ENCODE measurements around the gene HPSE. TPM values are rescaled to one million over a fixed set of nuclear protein-coding genes. Genes with fewer than 3 reads are reported as not detected.

The HPSE gene
- polyA plus RNA-seq, 3 donors, result 21.2 to 65.8 (median 31.2) TPM

- Mint-ChIP-seq H3K4me1 (peaks cover 23% of the 10 kb centered on the region), H3K27ac (peak overlapping the region in 1 of 7 donors; percentile 70), H3K27me3 (ENCODE audit: low read depth in 3 of 3) (no peaks in the 10 kb centered on the region), H3K9me3 (no peaks in the 10 kb centered on the region), H3K4me3 (no peak overlapping the region), H3K36me3 (peaks cover 54 to 82% of the 10 kb centered on the region in 2 donors)
- H3K27me3 ChIP-seq (ENCODE audit: control insufficient read depth in 2 of 2, insufficient read depth in 2 of 2, low read length in 2 of 2), result no peaks in the 10 kb centered on the region
- no peak for TF ChIP-seq CTCF (IDR thresholded peaks at IDR 0.05)
- 60% methylated on average over 1 of the region's 1 CpG for whole genome bisulfite sequencing (ENCODE audit: insufficient coverage)
- no peak overlapping the region for H3K4me2 ChIP-seq (replicated peaks; ENCODE audit: extremely low read depth, low read length, poor library complexity, severe bottlenecking)
- intact Hi-C loops (cut with micrococcal nuclease), result loop anchor here in 1 of 2 donors (5.0 kb wide), 1 partner anchor 156 kb away; no protein-coding TSS in a partner anchor
- no peaks in the 10 kb centered on the region for H3K9me3 ChIP-seq (replicated peaks in 1 of 2; ENCODE audit: control insufficient read depth in 1 of 2, insufficient read depth in 1 of 2, low read length in 2 of 2)
- no peak overlapping the region for H3K4me3 ChIP-seq (replicated peaks in 1 of 3; ENCODE audit: low read depth in 2 of 3, low read length in 3 of 3)
- no peaks in the 10 kb centered on the region for H3K79me2 ChIP-seq (ENCODE audit: insufficient read depth, low read length)
- peaks cover 14 to 19% of the 10 kb centered on the region in 2 donors for H3K4me1 ChIP-seq (ENCODE audit: control insufficient read depth in 1 of 2, insufficient read depth in 2 of 2, low read length in 2 of 2)
- no peak overlapping the region for H3K9ac ChIP-seq (ENCODE audit: insufficient read depth, low read length, poor library complexity, severe bottlenecking)
- peaks cover 49 to 73% of the 10 kb centered on the region in 2 donors for H3K36me3 ChIP-seq (replicated peaks in 1 of 2; ENCODE audit: control insufficient read depth in 1 of 2, insufficient read depth in 2 of 2, low read length in 2 of 2)
- no peak overlapping the region for H2AFZ ChIP-seq (ENCODE audit: insufficient read depth, low read depth, low read length, poor library complexity, severe bottlenecking)
- H4K20me1 ChIP-seq (ENCODE audit: insufficient read depth, low read length), result no peaks in the 10 kb centered on the region
- H3K27ac ChIP-seq (ENCODE audit: low read depth in 1 of 2, low read length in 2 of 2), result no peak overlapping the region
- DNase-seq, result no peak
Observed at GRCh38 chr4:83263106-83263505, 71.5 kb downstream of the HPSE start.

DNA sequence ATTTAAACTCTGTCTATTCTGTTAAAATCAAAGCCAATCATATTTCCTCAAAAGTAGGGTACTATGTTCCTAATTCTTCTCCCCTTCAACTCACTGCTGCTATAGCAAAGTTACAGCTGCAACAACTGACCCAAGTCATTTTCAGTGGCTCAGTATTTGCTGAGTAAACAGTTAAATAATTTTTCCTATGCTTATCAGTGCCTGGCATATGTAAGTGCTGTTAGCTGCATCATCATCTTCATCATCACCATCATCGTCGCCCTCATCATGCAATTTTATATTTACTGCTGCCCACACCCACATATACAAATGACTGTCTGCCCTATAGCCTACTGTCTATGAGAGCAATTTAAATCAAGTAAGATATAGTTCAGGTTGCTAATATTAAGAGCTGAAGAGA, 72.0 kb downstream of the HPSE start:
- intact Hi-C loops (cut with micrococcal nuclease), result loop anchor here in 1 of 2 donors (5.0 kb wide), 1 partner anchor 155 kb away; no protein-coding TSS in a partner anchor
- Histone ChIP-seq H3K4me1 (ENCODE audit: control insufficient read depth in 1 of 2, insufficient read depth in 2 of 2, low read length in 2 of 2) (peaks cover 14 to 16% of the 10 kb centered on the region in 2 donors), H3K4me3 (replicated peaks in 1 of 3; ENCODE audit: low read depth in 2 of 3, low read length in 3 of 3) (no peak overlapping the region), H3K4me2 (replicated peaks; ENCODE audit: extremely low read depth, low read length, poor library complexity, severe bottlenecking) (no peak overlapping the region), H2AFZ (ENCODE audit: insufficient read depth, low read depth, low read length, poor library complexity, severe bottlenecking) (no peak overlapping the region), H4K20me1 (ENCODE audit: insufficient read depth, low read length) (no peaks in the 10 kb centered on the region), H3K27ac (ENCODE audit: low read depth in 1 of 2, low read length in 2 of 2) (no peak overlapping the region), H3K9ac (ENCODE audit: insufficient read depth, low read length, poor library complexity, severe bottlenecking) (no peak overlapping the region), H3K9me3 (replicated peaks in 1 of 2; ENCODE audit: control insufficient read depth in 1 of 2, insufficient read depth in 1 of 2, low read length in 2 of 2) (no peaks in the 10 kb centered on the region), H3K79me2 (ENCODE audit: insufficient read depth, low read length) (no peaks in the 10 kb centered on the region), H3K27me3 (ENCODE audit: control insufficient read depth in 2 of 2, insufficient read depth in 2 of 2, low read length in 2 of 2) (no peaks in the 10 kb centered on the region), H3K36me3 (replicated peaks in 1 of 2; ENCODE audit: control insufficient read depth in 1 of 2, insufficient read depth in 2 of 2, low read length in 2 of 2) (peaks cover 48 to 69% of the 10 kb centered on the region in 2 donors)
- no peaks in the 10 kb centered on the region for H3K27me3 Mint-ChIP-seq (ENCODE audit: low read depth in 3 of 3)
- H3K9me3 Mint-ChIP-seq, result no peaks in the 10 kb centered on the region
- no peak for TF ChIP-seq CTCF (IDR thresholded peaks at IDR 0.05)
- no peak overlapping the region for H3K4me3 Mint-ChIP-seq
- WGBS (ENCODE audit: insufficient coverage), result no CpG with 5 or more reads among the region's 2 CpGs
- peaks cover 23% of the 10 kb centered on the region for H3K4me1 Mint-ChIP-seq
- DNase-seq, result no peak
- H3K36me3 Mint-ChIP-seq, result peaks cover 55 to 84% of the 10 kb centered on the region in 2 donors
- H3K27ac Mint-ChIP-seq, result no peak overlapping the region
